GM10266 (cell line): Measurements from ENCODE around the gene TOE1.
"Not testable (repeated sequence)": the region's sequence is repeated elsewhere in the genome, so short reads cannot be mapped to it uniquely, and the experiment has no call there.

Source experiments
- DNase-seq: peaks from one replicate; pipeline ENCODE4 v3.0.0; 2012; ENCODE audit errors: extremely low spot score
- CTCF ChIP-seq: IDR thresholded peaks from 2 replicates; pipeline ENCODE4 v1.5.1; 2012; ENCODE audit warnings: mild to moderate bottlenecking, low read depth; ENCODE audit not compliant: control insufficient read depth, insufficient read depth; ENCODE audit errors: missing control alignments

Gene TOE1

GRCh38 chr1:45375104-45376090 is 35.4 kb downstream of the TOE1 start:
- TF ChIP-seq CTCF: no peak
- DNase-seq: no peak

GRCh38 chr1:45378184-45378583 is 38.2 kb downstream of the TOE1 start:
- TF ChIP-seq CTCF: no peak
- DNase-seq: no peak

GRCh38 chr1:45379524-45379923 is 39.6 kb downstream of the TOE1 start:
- no peak for DNase-seq
- no peak for TF ChIP-seq CTCF

DNA sequence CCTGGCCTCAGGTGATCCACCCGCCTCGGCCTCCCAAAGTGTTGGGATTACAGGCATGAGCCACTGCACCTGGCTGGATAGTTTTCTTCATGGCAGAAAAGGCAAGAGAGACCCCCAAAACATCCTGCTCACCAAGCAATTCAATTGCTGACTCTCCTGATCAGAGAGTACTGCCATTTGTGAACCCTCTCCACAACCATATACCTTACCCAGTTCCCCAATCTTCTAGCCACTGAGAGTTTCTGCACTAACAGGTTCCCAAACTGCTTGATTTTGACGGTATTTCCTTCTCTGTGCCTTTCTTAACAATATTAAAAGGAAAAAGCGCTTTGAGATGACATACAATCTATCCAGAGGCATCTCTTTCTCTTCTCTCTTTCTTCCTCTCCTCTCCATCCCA is 40.2 kb downstream of the TOE1 start:
- TF ChIP-seq CTCF: no peak
- DNase-seq: no peak

DNA sequence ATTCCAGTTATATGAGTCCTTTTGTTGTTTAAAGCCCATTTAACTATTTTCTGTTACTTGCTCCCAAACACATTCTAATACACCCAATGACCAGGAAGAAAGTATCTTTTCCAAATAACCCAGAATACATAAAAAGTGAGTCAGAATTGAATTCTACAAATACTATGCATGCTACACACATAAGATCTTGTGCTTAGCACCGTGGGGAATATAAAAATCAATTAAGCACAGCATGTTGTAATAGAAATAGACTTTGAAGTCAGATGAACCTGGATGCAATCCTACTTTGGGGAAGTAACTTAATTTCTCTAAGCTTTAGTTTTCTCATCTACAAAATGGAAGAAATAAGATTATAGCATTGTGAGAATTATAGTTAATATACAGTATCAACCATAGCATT is 40.8 kb downstream of the TOE1 start:
- TF ChIP-seq CTCF: no peak
- DNase-seq: no peak

DNA sequence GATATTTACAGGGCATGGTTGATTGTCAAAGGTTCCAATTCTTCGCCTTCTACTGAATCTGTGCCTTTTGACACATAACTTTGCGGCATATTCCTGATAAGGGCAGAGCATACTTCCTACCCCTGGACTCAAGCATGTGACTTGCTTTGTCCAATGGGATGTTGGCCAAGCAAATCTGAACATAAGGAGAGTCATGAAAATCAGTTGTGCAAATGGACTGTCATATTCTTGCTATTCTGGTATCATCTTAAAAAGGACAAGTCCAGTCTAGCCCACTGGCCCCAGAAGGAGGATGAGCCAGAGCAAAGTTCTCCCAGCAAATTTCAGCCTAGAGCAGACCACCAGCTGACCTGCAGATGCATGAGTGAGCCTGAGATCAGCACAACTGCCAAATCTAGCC is 41.3 kb downstream of the TOE1 start:
- DNase-seq: no peak
- TF ChIP-seq CTCF: no peak

GRCh38 chr1:45383191-45383590 is 43.2 kb downstream of the TOE1 start:
- DNase-seq: no peak
- no peak for TF ChIP-seq CTCF

DNA sequence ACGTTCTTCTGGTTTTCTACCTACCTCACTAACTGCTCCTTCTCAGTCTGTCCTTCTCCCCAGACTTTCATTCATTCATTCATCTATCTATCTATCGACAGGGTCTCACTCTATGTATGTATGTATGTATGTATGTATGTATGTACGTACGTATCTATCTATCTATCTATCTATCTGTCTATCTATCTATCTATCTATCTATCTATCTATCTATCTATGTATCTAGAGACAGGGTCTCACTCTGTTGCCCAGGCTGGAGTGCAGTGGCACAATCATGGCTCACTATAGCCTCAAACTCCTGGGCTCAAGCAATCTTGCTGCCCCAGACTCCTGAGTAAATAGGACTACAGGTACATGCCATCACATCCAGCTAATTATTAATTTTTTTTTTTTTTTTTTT is 44.2 kb downstream of the TOE1 start:
- DNase-seq: not testable (repeated sequence)
